Gastrocnemius medialis (tissue), 4 donors: Measurements from ENCODE around the gene PCDH9. TPM values are rescaled to one million over a fixed set of nuclear protein-coding genes. Genes with fewer than 3 reads are reported as not detected.

Source experiments
- ATAC-seq, 2 donors: fragments of 150-250 bp; one replicate each; pipeline ENCODE4 v1.9.1; 2016
- DNase-seq, 2 donors: peaks; one replicate each; pipeline ENCODE4 v3.0.0-alpha.2; 2019
- H3K27ac ChIP-seq, 4 donors: fragments of 200-600 bp; sonication (generic); 1 replicate in 1 of 4; 2 replicates in 3 of 4; pipeline ENCODE4 v1.5.1; 2016 to 2018; ENCODE audit warnings: mild to moderate bottlenecking in 2 of 4, moderate library complexity in 1 of 4
- H3K27me3 ChIP-seq, 3 donors: fragments of 200-600 bp; sonication (generic) in 2 of 3; 1 replicate in 1 of 3; 2 replicates in 2 of 3; pipeline versions ENCODE4 v1.5.1 to v1.6.0; 2016 to 2019; ENCODE audit warnings: mild to moderate bottlenecking in 1 of 3, moderate library complexity in 1 of 3
- H3K36me3 ChIP-seq, 2 donors: fragments of 200-600 bp; sonication (generic) in 1 of 2; one replicate each; pipeline ENCODE4 v1.5.1; 2017 to 2018
- H3K4me1 ChIP-seq, 2 donors: fragments of 200-600 bp; sonication (generic) in 1 of 2; one replicate each; pipeline ENCODE4 v1.5.1; 2016 to 2017; ENCODE audit warnings: mild to moderate bottlenecking in 2 of 2
- H3K4me3 ChIP-seq, 4 donors: fragments of 200-600 bp; sonication (generic) in 3 of 4; 1 replicate in 1 of 4; 2 replicates in 3 of 4; pipeline ENCODE4 v1.5.1; 2016 to 2019; ENCODE audit warnings: mild to moderate bottlenecking in 2 of 4
- H3K9me3 ChIP-seq, 3 donors: fragments of 200-600 bp; sonication (generic) in 2 of 3; 1 replicate in 1 of 3; 2 replicates in 2 of 3; pipeline ENCODE4 v1.5.1; 2016 to 2019
- POLR2A ChIP-seq, 2 donors: fragments of 450-650 bp; IDR thresholded peaks; one replicate each; pipeline ENCODE4 v1.6.1; 2017; ENCODE audit warnings: antibody characterized with exemption in 2 of 2, mild to moderate bottlenecking in 2 of 2, moderate library complexity in 2 of 2
- in situ Hi-C, 4 donors: fragments of 200-750 bp; cut with MboI; loops; one replicate each; pipeline versions ENCODE4 v1.15.0 to v1.8.0; 2017; ENCODE audit warnings: low sequenced_read_pairs in 4 of 4
- intact Hi-C: fragments of 100-400 bp; cut with DNase I; formaldehyde crosslinking; loops from one replicate; pipeline ENCODE4 v1.15.1; 2023; ENCODE audit warnings: low total_unique reads
- total RNA-seq, 4 donors: library from RNA; depleted of rRNA; stranded (reverse); fragments of >200 nt; gene quantifications; one replicate each; pipeline versions ENCODE4 v1.1.0 to v1.2.3, GENCODE V29; 2016
- TF ChIP-seq, protein P1 (sequence below), 5 experiments: fragments of 450-650 bp in 3 of 5; fragments of 200-600 bp in 2 of 5; sonication (generic) in 2 of 5; IDR thresholded peaks in 4 of 5; conservative IDR thresholded peaks in 1 of 5; 1 replicate in 4 of 5; 2 replicates in 1 of 5; pipeline ENCODE4 v1.5.1; 2016 to 2019; ENCODE audit warnings: antibody characterized with exemption in 5 of 5, mild to moderate bottlenecking in 3 of 5, moderate library complexity in 3 of 5

The PCDH9 gene
- total RNA-seq, 4 donors from 2014 or later, result 1.4 to 2.1 (median 1.9) TPM

DNA sequence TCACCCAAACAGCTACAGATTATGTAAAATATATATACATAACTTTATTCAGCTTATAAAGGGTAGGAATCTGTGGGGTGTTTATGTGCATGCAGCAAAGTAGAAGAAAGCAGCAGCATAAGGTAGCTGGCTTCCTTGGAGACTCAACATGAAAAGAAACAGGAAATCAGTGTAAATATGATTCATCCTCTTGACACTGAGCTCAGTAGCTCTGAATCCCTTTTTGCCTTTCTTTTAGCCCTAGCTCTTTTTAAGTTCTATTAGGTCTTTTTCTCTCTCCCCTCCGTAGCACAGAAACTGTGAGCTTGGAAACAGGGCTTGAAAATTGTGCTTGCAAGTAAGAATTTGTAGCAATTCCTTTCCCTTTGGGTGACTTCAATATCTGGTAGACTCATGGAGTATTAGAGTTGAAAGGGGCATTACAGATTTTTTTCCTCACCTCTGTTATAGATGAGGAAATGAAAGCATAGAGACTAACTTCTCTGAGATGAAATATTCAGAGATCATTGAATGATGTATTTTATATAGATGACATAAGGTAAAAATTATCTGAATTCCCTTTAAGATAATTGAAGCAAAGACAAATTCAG lies 314.4 kb downstream of the PCDH9 start:
- no peaks in the 10 kb centered on the region for H3K27me3 ChIP-seq
- TF ChIP-seq, protein P1, sequence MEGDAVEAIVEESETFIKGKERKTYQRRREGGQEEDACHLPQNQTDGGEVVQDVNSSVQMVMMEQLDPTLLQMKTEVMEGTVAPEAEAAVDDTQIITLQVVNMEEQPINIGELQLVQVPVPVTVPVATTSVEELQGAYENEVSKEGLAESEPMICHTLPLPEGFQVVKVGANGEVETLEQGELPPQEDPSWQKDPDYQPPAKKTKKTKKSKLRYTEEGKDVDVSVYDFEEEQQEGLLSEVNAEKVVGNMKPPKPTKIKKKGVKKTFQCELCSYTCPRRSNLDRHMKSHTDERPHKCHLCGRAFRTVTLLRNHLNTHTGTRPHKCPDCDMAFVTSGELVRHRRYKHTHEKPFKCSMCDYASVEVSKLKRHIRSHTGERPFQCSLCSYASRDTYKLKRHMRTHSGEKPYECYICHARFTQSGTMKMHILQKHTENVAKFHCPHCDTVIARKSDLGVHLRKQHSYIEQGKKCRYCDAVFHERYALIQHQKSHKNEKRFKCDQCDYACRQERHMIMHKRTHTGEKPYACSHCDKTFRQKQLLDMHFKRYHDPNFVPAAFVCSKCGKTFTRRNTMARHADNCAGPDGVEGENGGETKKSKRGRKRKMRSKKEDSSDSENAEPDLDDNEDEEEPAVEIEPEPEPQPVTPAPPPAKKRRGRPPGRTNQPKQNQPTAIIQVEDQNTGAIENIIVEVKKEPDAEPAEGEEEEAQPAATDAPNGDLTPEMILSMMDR (IDR thresholded peaks at IDR 0.05 in 4 of 5, conservative IDR thresholded peaks at IDR 0.05 in 1 of 5), result no peak
- no peak for TF ChIP-seq POLR2A (IDR thresholded peaks at IDR 0.05)
- no peak overlapping the region for H3K27ac ChIP-seq
- ATAC-seq (no peak), DNase-seq (no peak)
- no peak overlapping the region for H3K4me3 ChIP-seq
- H3K4me1 ChIP-seq, result no peaks in the 10 kb centered on the region
- H3K9me3 ChIP-seq, result no peaks in the 10 kb centered on the region
- no peaks in the 10 kb centered on the region for H3K36me3 ChIP-seq
- intact Hi-C loops (no loop called here), in situ Hi-C loops (no loop called here)

GRCh38 chr13:66914155-66914554 lies 316.0 kb downstream of the PCDH9 start:
- TF ChIP-seq POLR2A (IDR thresholded peaks at IDR 0.05), result no peak
- TF ChIP-seq, protein P1 (IDR thresholded peaks at IDR 0.05 in 4 of 5, conservative IDR thresholded peaks at IDR 0.05 in 1 of 5), result no peak
- intact Hi-C loops, result no loop called here
- Histone ChIP-seq H3K4me3 (no peak overlapping the region), H3K4me1 (no peaks in the 10 kb centered on the region), H3K9me3 (no peaks in the 10 kb centered on the region), H3K27ac (no peak overlapping the region), H3K27me3 (no peaks in the 10 kb centered on the region), H3K36me3 (no peaks in the 10 kb centered on the region)
- in situ Hi-C loops, result no loop called here
- no peak for ATAC-seq
- DNase-seq, result no peak

- DNase-seq, result no peak
- TF ChIP-seq POLR2A (IDR thresholded peaks at IDR 0.05), result no peak
- TF ChIP-seq, protein P1 (IDR thresholded peaks at IDR 0.05 in 4 of 5, conservative IDR thresholded peaks at IDR 0.05 in 1 of 5), result no peak
- no peaks in the 10 kb centered on the region for H3K4me1 ChIP-seq
- in situ Hi-C loops, result no loop called here
- ATAC-seq, result no peak
- H3K36me3 ChIP-seq, result no peaks in the 10 kb centered on the region
- no peaks in the 10 kb centered on the region for H3K27me3 ChIP-seq
- no peak overlapping the region for H3K4me3 ChIP-seq
- H3K27ac ChIP-seq, result no peak overlapping the region
- intact Hi-C loops, result no loop called here
- H3K9me3 ChIP-seq, result no peaks in the 10 kb centered on the region
Measured at GRCh38 chr13:66911411-66911939, 318.7 kb downstream of the PCDH9 start.

GRCh38 chr13:66899955-66900354 lies 330.2 kb downstream of the PCDH9 start:
- Histone ChIP-seq H3K4me1 (no peaks in the 10 kb centered on the region), H3K4me3 (no peak overlapping the region), H3K9me3 (no peaks in the 10 kb centered on the region), H3K27ac (no peak overlapping the region), H3K27me3 (no peaks in the 10 kb centered on the region), H3K36me3 (no peaks in the 10 kb centered on the region)
- in situ Hi-C loops (no loop called here), intact Hi-C loops (no loop called here)
- DNase-seq (no peak), ATAC-seq (no peak)
- no peak for TF ChIP-seq POLR2A (IDR thresholded peaks at IDR 0.05)
- TF ChIP-seq, protein P1 (IDR thresholded peaks at IDR 0.05 in 4 of 5, conservative IDR thresholded peaks at IDR 0.05 in 1 of 5), result no peak

DNA sequence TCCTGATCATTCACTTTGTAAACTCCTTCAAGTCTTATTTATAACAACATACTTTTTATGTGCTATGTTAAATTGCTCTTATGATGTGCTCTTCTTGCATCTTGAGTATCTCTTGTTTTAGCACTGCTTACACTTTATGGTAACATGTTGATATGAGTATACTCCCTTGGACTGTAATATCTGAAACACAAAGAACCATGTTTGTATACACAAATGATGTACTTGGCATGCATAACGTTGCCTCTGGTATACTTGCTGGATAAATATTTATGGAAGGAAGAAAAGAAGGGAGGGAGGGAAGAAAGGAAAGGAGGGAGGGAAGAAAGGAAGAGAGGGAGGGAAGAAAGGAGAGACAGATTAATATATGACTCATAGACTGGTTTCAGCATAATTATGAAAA lies 333.2 kb downstream of the PCDH9 start:
- TF ChIP-seq, protein P1 (IDR thresholded peaks at IDR 0.05 in 4 of 5, conservative IDR thresholded peaks at IDR 0.05 in 1 of 5), result no peak
- no peak for TF ChIP-seq POLR2A (IDR thresholded peaks at IDR 0.05)
- Histone ChIP-seq H3K36me3 (no peaks in the 10 kb centered on the region), H3K9me3 (no peaks in the 10 kb centered on the region), H3K4me1 (no peaks in the 10 kb centered on the region), H3K27ac (no peak overlapping the region), H3K4me3 (no peak overlapping the region), H3K27me3 (no peaks in the 10 kb centered on the region)
- ATAC-seq (no peak), DNase-seq (no peak)
- in situ Hi-C loops, result no loop called here
- intact Hi-C loops, result no loop called here
